HG03378 (cell line): ENCODE measurements around the gene TERB1.
A peak's percentile ranks its signal among the peaks of the same experiment; 100 is the strongest.
"Not testable (repeated sequence)": the region's sequence is repeated elsewhere in the genome, so short reads cannot be mapped to it uniquely, and the experiment has no call there.

Experiments
- ATAC-seq: cut with Tn5 transposase; IDR thresholded peaks from one replicate; pipeline ENCODE4 v1.9.1; 2021; ENCODE audit warnings: mild to moderate bottlenecking, moderate library complexity; ENCODE audit not compliant: unreplicated experiment

Gene TERB1

DNA sequence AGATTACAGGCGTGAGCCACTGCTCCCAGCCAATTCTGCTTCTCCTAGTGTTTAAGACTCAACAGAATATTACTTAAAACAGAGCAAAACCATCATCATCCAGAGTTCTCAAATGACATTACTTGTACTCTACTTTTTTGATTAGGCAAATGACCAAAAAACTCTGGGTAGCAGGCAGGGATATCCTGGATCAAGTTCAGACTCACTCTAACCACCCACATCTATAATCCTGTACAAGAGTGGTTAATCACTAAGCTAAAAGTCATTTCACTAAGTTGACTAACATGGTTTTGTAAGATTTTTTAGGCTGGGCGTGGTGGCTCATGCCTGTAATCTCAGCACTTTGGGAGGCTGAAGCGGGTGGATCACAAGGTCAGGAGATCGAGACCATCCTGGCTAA, 22.6 kb upstream of the TERB1 start:
- ATAC-seq, result no peak

DNA sequence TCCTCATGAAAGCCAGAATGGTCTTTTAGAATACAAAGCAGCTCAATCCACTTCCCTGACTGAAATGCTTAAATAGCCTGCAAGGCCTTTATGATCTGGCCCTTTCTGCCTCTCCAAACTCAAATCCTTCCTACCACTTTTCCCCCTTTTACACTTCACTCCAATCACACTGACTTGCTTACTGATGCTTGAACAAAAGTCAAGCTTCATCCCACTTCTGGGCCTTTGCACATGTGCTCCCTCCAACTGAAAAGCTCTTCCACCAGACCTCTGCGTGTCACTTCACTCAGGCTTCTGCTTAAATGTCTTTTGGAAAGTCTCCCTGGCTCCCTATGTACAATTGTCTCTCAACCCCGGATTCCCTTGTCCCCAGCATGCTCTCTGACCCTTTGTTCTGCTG, 13.3 kb upstream of the TERB1 start:
- no peak for ATAC-seq

DNA sequence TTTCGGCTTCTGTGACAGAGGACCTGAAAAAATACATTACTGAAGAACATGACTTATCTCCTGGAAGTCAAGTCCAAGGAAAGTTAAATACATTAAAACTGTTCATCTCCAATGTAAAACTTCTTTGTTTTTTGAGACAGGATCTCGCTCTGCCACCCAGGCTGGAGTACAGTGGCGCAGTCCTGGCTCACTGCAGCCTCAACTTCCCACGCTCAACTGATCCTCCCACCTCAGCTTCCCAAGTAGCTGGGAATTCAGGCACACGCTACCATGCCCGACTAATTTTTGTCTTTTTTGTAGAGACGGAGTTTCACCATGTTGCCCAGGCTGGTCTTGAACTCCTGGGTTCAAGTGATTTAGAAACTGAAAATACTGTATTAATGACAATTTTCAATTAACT, 9.7 kb upstream of the TERB1 start:
- no peak for ATAC-seq

DNA sequence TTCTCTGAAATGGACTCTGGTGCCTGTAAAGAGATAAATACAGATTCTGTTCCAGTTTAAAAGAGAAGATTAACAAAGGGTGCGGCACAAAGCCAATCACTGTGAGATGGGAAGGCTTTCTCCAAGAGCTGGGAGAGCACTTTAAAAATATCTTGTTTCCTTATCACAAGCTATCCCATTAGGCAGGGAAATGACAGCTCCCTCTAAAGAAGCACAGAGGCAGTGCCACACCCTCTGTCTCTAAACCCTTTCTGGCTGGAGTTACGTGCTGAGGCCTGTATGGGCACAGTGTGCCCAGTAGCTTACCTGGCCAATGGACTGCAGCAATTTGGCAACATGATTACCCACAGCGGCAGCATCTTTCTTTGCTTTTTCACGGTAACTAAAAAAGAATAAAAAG, 9.0 kb upstream of the TERB1 start:
- ATAC-seq, result no peak

- no peak for ATAC-seq
Observed at GRCh38 chr16:66809765-66810164, 8.4 kb upstream of the TERB1 start.

DNA sequence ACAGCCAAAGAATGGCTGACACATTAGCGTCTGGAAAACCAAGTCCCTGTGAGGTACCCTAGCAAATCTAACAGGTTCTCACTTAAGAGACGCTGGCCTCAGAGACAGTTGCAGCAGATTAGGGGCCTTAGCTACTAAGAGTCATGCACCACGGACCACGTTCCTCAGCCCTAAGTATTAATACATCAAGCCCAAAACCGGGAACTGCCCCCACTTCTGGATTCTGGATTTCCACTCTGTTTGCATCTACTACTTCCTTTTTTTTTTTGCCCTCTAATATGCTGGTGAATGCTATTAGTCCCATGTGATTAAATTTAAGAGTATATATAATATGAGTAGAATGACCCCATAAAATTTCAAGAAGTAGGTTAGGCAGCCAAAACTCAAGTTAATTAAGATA, 775 bp upstream of the TERB1 start:
- ATAC-seq, result no peak

DNA sequence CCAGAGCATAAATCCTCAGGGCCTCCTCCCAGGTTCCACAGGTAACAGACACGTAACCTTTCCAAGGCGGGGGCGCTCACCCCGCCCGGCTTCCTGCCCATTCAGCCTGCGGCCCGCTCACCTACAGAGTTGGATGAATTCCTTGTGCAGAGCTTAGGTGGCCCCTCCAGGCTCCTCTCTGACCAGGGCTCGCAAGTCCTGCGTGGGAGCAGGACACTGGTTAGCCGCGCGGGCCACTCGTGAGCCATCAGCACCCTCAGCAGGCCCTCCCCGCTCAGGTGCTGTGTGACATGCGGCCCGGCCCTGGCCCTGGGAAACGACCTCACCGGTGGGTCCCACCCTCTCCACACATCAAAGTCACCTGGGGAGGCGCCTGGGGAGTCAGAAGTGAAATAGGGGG, 528 bp downstream of the TERB1 start:
- ATAC-seq, result no peak

DNA sequence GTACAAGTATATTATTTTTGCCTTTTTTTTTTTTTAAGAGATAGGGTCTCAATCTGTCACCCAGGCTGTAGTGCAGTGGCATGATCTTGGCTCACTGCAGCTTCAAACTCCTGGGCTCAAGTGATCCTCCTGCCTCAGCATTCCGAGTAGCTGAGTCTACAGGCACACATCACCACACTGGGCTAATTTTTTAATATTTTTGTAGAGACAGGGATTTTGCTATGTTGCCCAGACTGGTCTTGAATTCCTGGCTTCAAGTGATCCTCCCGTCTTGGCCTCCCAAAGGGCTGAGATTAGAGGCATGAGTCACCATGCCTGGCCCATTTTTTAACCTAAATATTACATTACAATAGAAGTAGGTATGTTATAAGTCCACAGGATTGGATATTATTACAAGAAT, 3.2 kb downstream of the TERB1 start:
- no peak for ATAC-seq

DNA sequence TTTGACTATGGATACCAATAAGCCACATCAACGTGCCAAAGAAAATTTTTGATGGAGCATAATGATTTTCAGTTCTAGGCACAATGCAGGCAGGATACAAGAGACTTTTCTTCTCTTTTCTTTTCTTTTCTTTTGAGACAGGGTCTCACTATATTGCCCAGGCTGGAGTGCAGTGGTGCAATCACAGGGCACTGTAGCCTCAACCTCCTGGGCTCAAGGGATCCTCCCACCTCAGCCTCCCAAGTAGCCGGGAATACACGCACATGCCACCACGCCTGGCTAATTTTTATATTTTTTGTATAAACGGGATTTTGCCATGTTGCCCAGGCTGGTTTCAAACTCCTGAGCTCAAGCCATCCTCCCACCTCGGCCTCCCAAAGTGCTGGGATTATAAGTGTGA, 7.4 kb downstream of the TERB1 start:
- ATAC-seq, result not testable (repeated sequence)

- ATAC-seq, result no peak
Observed at GRCh38 chr16:66790130-66790733, 11.2 kb downstream of the TERB1 start.

GRCh38 chr16:66787427-66787826, 14.0 kb downstream of the TERB1 start:
- no peak for ATAC-seq

GRCh38 chr16:66786551-66786950, 14.8 kb downstream of the TERB1 start:
- no peak for ATAC-seq

- ATAC-seq, result no peak
Observed at GRCh38 chr16:66776457-66776856, 24.9 kb downstream of the TERB1 start.

DNA sequence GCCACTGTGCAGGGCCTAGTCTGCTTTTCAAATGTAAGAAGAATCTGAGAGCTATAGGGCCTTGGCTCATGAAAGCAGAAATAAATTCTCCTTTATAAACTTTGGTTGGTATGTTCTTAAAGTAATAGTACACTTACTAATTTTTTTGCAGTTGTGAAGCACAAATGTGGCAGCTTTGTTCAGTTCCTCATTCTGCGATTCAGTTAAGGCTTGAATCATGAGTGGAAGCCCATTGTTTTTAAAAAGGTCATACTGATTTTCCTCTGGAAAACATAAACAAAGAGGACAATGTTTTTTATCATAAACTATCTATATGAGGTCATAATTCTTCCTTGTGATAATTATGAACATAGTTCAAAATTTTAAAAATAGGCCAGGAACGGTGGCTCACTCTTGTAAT, 26.4 kb downstream of the TERB1 start:
- no peak for ATAC-seq

- no peak for ATAC-seq
Observed at GRCh38 chr16:66758086-66758485, 43.3 kb downstream of the TERB1 start.

DNA sequence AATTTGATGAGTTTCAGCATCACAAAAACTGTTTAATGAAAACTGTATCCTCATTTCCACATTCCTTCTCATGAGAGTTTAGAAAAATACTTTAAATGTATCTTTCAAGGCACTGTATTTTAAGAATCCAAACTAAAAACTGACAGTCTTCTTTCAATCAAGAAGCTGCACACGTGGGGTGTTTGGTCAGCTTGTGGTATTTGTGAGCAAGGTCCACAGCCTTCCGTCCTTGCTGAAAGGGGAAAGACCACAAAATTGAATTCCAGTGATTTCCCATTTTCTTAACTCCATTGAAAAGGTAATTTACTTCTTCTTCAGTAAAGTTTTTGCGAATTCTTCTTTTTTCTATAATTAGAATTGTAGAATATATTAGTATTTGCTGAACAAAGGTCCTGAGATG, 46.6 kb downstream of the TERB1 start:
- no peak for ATAC-seq

DNA sequence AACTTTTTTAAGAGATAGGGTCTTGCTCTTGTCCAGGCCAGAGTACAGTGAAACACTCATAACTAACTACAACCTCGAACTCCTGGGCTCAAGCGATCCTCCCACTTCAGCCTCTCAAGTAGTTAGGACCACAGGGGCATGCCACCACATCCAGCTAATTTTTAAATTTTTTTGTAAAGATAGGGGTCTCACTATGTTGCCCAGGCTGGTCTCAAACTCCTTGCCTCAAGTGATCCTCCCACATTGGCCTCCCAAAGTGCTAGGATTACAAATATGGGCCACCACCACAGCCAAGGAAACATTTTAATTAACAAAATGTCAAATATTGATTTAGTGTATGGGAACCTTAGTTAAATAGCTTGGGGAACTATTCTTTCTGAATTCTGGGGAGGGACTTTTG, 47.2 kb downstream of the TERB1 start:
- ATAC-seq, result no peak

- ATAC-seq, result no peak
Observed at GRCh38 chr16:66752958-66753357, 48.4 kb downstream of the TERB1 start.

DNA sequence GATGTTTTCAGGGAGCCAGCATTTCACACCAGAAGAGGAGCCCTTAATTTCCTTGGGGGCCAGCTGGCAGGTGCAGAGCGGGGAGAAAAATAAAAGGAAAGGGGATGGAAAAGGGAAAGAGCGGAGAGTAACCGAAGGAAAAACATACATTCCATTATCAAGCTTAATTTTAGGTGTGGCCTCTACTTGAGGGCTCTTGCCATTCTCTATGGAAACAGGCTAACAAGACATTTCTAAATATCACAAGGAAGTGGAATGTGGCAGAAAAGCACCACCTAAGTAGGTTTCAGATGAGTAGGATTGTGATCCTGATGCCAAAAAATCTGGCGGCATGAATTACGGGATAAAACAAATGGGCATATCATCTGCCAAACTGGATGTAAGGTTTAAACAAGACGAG, 49.0 kb downstream of the TERB1 start:
- no peak for ATAC-seq

DNA sequence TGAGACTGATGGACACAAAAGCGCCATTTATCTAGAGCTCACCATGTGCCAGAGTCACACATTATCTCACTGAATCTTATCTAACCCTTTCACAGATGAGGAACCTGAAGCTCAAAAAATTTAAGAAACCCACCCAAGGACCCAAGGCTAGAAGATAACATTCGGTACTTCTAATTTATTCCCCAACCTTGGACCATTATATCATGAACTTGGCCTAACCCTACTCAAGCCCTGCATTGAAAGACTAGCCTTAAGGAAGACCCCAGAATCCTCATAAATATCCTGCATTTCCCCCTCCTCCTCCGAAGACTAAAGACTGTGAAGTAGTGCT, 49.4 kb downstream of the TERB1 start:
- no peak for ATAC-seq

GRCh38 chr16:66751303-66751991, 49.9 kb downstream of the TERB1 start, which contains the start of gene DYNC1LI2:
DYNC1LI2 (minus strand) TSS chr16:66751609; CDS start chr16:66751591, 18 bp downstream.
- ATAC-seq, result peak; percentile 64

DNA sequence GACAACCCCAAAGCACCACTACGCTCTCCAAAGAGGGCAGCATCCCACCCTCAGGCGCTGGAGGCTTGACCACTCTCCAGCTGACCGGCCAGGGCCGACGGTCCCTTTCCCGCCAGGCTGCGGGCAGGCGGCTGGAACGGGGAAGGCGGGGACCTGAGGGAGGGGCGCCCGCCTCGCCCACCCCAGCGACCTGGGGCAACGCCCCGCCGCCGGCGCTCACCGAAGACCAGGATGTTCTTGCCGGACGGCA, 50.4 kb downstream of the TERB1 start:
- no peak for ATAC-seq

GRCh38 chr16:66750279-66751052, 50.9 kb downstream of the TERB1 start:
- no peak for ATAC-seq
